Ishikawa (cell line): ENCODE results near the gene STX18.

Source experiments
- CEBPB ChIP-seq: IDR thresholded peaks from 2 replicates; pipeline ENCODE4 v1.6.1; 2012
- CREB1 ChIP-seq: IDR thresholded peaks from 2 replicates; pipeline ENCODE4 v1.6.1; 2012; ENCODE audit warnings: low read depth
- EGR1 ChIP-seq: IDR thresholded peaks from 2 replicates; pipeline ENCODE4 v1.6.1; 2012
- EP300 ChIP-seq: IDR thresholded peaks from 2 replicates; pipeline ENCODE4 v1.6.1; 2012; ENCODE audit warnings: borderline replicate concordance
- FOXM1 ChIP-seq: IDR thresholded peaks from 2 replicates; pipeline ENCODE4 v1.6.1; 2012; ENCODE audit warnings: low read depth, borderline replicate concordance
- MAX ChIP-seq: IDR thresholded peaks from 2 replicates; pipeline ENCODE4 v1.6.1; 2012
- NFIC ChIP-seq: IDR thresholded peaks from 2 replicates; pipeline ENCODE4 v1.6.1; 2012
- RAD21 ChIP-seq: IDR thresholded peaks from 2 replicates; pipeline ENCODE4 v1.6.1; 2012; ENCODE audit warnings: low read depth
- REST ChIP-seq: IDR thresholded peaks from 2 replicates; pipeline ENCODE4 v1.6.1; 2012; ENCODE audit warnings: low read depth, mild to moderate bottlenecking
- TAF1 ChIP-seq: IDR thresholded peaks from 2 replicates; pipeline ENCODE4 v1.6.1; 2012; ENCODE audit warnings: low read depth, mild to moderate bottlenecking
- TCF12 ChIP-seq: IDR thresholded peaks from 2 replicates; pipeline ENCODE4 v1.6.1; 2012; ENCODE audit warnings: low read depth
- TEAD4 ChIP-seq: IDR thresholded peaks from 2 replicates; pipeline ENCODE4 v1.6.1; 2012
- USF1 ChIP-seq: IDR thresholded peaks from 2 replicates; pipeline ENCODE4 v1.6.1; 2012
- YY1 ChIP-seq: IDR thresholded peaks from 2 replicates; pipeline ENCODE4 v1.6.1; 2012; ENCODE audit warnings: low read depth
- ZBTB7A ChIP-seq: IDR thresholded peaks from 2 replicates; pipeline ENCODE4 v1.6.1; 2012; ENCODE audit warnings: low read depth

Gene STX18

GRCh38 chr4:4406455-4407298 lies 135.2 kb downstream of the STX18 start:
- TF ChIP-seq CEBPB (no peak), NFIC (no peak), USF1 (no peak), ZBTB7A (no peak), EGR1 (no peak), RAD21 (no peak), CREB1 (no peak), REST (no peak), YY1 (no peak), MAX (no peak), TCF12 (no peak), EP300 (no peak), TAF1 (no peak), FOXM1 (no peak), TEAD4 (no peak)

- TF ChIP-seq FOXM1 (no peak), RAD21 (no peak), ZBTB7A (no peak), REST (no peak), EGR1 (no peak), MAX (no peak), TCF12 (no peak), CEBPB (no peak), TAF1 (no peak)
These were observed 136.4 kb downstream of the STX18 start for GRCh38 chr4:4405358-4405962.

- TF ChIP-seq EGR1 (no peak), TEAD4 (no peak), TAF1 (no peak), CREB1 (no peak), FOXM1 (no peak), REST (no peak), RAD21 (no peak), ZBTB7A (no peak), YY1 (no peak), EP300 (no peak)
These were observed 138.9 kb downstream of the STX18 start for GRCh38 chr4:4402966-4403365.

- TF ChIP-seq RAD21 (no peak), CREB1 (no peak), YY1 (no peak), NFIC (no peak), TEAD4 (no peak), USF1 (no peak), TCF12 (no peak), TAF1 (no peak), FOXM1 (no peak), CEBPB (no peak), REST (no peak), EP300 (no peak), EGR1 (no peak), MAX (no peak), ZBTB7A (no peak)
These were observed 140.8 kb downstream of the STX18 start for GRCh38 chr4:4401036-4401435.
